Natural killer cell treated with Interleukin-12 subunit alpha and Interleukin-12 subunit beta and Interleukin-15 and Interleukin-18, amount 100 ng/mL, for 72 hours (primary cell): Measurements from ENCODE around the gene RASL12. TPM values are rescaled to one million over a fixed set of nuclear protein-coding genes. Genes with fewer than 3 reads are reported as not detected.
A peak's percentile ranks its signal among the peaks of the same experiment; 100 is the strongest.

Experiments
- ATAC-seq, 2 donors: fragments of 150-1000 bp; cut with Tn5 transposase in 1 of 2; sonication (Bioruptor Pico), chemical (Tn5 transposase) in 1 of 2; 2 replicates each; pipeline ENCODE4 v1.10.0; 2021
- DNase-seq: peaks from one replicate; pipeline ENCODE4 v3.0.0; 2022; ENCODE audit warnings: low spot score
- H3K27ac Mint-ChIP-seq, 2 donors: 1 replicate in 1 of 2; 2 replicates in 1 of 2; pipeline ENCODE4 v1.8.0; 2022; ENCODE audit warnings: mixed read lengths in 2 of 2, mild to moderate bottlenecking in 1 of 2, moderate library complexity in 1 of 2
- H3K27me3 Mint-ChIP-seq, 2 donors: 1 replicate in 1 of 2; 2 replicates in 1 of 2; pipeline ENCODE4 v1.8.0; 2022; ENCODE audit warnings: mixed read lengths in 2 of 2
- H3K36me3 Mint-ChIP-seq: one replicate; pipeline ENCODE4 v1.8.0; 2022; ENCODE audit warnings: mixed read lengths
- H3K4me1 Mint-ChIP-seq, 2 donors: 1 replicate in 1 of 2; 2 replicates in 1 of 2; pipeline ENCODE4 v1.8.0; 2022; ENCODE audit warnings: low read depth in 2 of 2, mixed read lengths in 2 of 2, mild to moderate bottlenecking in 1 of 2
- H3K4me3 Mint-ChIP-seq: one replicate; pipeline ENCODE4 v1.8.0; 2022; ENCODE audit warnings: mixed read lengths
- H3K9me3 Mint-ChIP-seq: 2 replicates; pipeline ENCODE4 v1.8.0; 2022; ENCODE audit warnings: mixed read lengths
- total RNA-seq, 2 donors: library from RNA; stranded (reverse); gene quantifications; one replicate each; pipeline ENCODE4 v1.2.3, GENCODE V29; 2022

Gene RASL12
- total RNA-seq, 2 donors from 2014 or later = not detected

DNA sequence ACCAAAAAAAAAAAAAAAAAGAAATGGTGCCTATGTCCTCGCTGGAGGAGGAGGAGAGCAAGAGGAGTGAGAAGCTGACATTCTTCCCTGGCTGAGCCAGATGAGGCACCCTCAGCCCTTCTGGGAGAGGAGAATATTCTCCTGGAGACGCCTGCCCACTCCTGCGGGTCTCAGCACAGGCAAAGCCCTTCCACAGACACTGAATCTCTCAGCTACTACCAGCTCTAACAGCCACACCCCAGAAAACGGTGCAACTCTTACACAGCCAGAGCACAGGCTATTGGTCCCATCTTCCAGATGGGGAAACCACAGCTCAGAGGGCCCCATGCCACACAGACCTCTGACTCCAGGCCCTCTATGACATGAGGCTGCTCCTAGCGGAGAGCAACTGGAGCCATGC is 5.7 kb downstream of the RASL12 start:
- DNase-seq (no peak), ATAC-seq (no peak)
- H3K9me3 Mint-ChIP-seq = no peaks in the 10 kb centered on the region
- no peak overlapping the region for H3K27ac Mint-ChIP-seq
- H3K27me3 Mint-ChIP-seq = peaks cover 11 to 17% of the 10 kb centered on the region in 2 donors
- no peak overlapping the region for H3K4me3 Mint-ChIP-seq
- H3K4me1 Mint-ChIP-seq = peaks cover 0 to under 1% of the 10 kb centered on the region in 2 donors
- no peaks in the 10 kb centered on the region for H3K36me3 Mint-ChIP-seq

DNA sequence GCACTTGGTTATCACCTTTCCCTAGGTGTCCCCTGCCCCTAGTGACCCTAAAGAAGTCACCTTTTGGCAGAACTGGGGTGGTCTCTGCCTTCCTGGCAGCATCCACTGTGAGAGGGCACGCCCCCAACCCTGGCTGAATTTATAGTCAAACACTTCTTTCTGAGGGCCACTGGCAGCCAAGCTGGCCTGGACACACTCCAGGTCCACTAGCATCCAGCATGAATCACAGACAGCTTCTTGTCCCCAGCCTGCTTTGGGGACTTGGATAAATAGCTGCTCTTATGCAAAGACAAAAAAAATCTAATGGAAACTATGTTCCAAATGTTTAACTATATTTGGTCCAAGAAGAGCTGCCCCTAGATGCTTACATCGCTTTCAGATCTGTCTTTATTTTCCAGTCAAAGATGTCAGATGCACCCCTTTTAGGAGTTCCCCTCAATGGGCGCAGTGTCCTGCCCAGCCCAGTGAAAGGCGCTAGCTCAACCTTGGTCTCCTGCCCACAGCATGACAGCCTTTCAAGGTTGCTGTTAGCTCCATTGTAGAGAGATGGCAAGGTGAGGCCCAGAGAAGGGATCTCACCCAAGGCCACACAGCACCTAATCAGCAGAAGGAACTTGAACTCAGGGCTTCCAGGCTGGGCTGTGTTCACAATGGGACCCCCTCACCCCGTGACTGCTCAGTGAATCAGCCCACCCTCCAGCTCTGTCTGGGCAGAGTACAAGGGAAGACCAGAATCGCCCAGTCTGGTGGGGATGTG is 7.0 kb downstream of the RASL12 start:
- Mint-ChIP-seq H3K4me3 (no peak overlapping the region), H3K4me1 (peaks cover 0 to under 1% of the 10 kb centered on the region in 2 donors), H3K27me3 (peaks cover 8 to 9% of the 10 kb centered on the region in 2 donors), H3K36me3 (no peaks in the 10 kb centered on the region), H3K9me3 (no peaks in the 10 kb centered on the region), H3K27ac (no peak overlapping the region)
- peak in 1 of 2 donors; percentile 12 for ATAC-seq
- DNase-seq = no peak

DNA sequence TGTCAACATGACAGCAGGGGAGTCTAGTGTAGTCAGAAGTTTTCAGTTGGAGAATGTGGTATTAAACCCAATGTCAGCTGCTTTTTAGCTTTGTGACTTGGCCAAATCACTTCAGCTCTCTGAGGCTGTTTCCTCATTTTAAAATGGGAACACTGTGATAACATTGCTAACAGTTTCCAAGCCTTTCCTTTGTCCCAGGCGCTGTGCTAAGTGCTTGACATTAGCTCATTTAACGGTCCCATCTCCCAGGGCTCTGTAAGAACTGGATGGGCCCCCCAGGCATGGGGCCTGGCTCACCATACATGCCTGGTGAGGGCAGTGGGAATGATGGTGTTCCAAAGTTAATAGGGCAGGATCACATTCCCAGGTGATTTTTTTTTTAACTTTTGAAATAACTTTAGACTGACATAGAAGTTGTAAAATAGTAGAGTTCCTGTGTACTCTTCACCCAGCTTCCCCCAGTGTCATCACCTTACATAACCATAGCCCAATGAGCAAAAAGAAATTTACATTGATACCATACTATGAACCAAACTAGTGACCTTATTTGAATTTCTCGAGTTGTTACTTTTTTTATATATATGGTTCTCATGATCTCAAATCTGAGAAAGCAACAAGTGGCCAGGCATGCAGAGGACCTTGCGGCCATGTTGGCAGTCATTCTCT is 7.7 kb downstream of the RASL12 start:
- Mint-ChIP-seq H3K27ac (no peak overlapping the region), H3K36me3 (no peaks in the 10 kb centered on the region), H3K4me3 (no peak overlapping the region), H3K27me3 (peaks cover 2 to 4% of the 10 kb centered on the region in 2 donors), H3K9me3 (no peaks in the 10 kb centered on the region), H3K4me1 (peaks cover 0 to 6% of the 10 kb centered on the region in 2 donors)
- DNase-seq (no peak), ATAC-seq (no peak)

DNA sequence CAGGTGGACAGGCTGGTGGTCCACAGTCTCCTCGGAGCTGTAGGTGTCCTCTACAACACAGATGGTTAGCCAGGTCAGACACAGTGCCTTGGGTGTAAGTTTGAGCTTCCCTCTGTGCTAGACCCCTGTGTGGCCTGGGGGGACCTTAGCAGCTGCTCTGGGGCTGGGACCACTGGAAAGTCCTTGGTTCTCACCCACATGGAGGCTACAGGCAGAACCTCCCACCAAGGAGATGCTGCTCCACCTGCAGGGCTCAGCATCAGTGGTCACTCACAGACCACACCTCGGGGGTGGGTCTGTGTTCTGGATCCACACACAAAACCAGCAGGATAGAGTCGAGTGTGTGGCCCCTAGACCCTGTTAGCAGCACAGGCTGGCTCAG is 8.4 kb downstream of the RASL12 start:
- peaks cover 0 to 6% of the 10 kb centered on the region in 2 donors for H3K4me1 Mint-ChIP-seq
- H3K4me3 Mint-ChIP-seq = no peak overlapping the region
- no peaks in the 10 kb centered on the region for H3K36me3 Mint-ChIP-seq
- H3K27me3 Mint-ChIP-seq = peaks cover 0 to 4% of the 10 kb centered on the region in 2 donors
- no peaks in the 10 kb centered on the region for H3K9me3 Mint-ChIP-seq
- H3K27ac Mint-ChIP-seq = no peak overlapping the region
- no peak for DNase-seq
- ATAC-seq = no peak

DNA sequence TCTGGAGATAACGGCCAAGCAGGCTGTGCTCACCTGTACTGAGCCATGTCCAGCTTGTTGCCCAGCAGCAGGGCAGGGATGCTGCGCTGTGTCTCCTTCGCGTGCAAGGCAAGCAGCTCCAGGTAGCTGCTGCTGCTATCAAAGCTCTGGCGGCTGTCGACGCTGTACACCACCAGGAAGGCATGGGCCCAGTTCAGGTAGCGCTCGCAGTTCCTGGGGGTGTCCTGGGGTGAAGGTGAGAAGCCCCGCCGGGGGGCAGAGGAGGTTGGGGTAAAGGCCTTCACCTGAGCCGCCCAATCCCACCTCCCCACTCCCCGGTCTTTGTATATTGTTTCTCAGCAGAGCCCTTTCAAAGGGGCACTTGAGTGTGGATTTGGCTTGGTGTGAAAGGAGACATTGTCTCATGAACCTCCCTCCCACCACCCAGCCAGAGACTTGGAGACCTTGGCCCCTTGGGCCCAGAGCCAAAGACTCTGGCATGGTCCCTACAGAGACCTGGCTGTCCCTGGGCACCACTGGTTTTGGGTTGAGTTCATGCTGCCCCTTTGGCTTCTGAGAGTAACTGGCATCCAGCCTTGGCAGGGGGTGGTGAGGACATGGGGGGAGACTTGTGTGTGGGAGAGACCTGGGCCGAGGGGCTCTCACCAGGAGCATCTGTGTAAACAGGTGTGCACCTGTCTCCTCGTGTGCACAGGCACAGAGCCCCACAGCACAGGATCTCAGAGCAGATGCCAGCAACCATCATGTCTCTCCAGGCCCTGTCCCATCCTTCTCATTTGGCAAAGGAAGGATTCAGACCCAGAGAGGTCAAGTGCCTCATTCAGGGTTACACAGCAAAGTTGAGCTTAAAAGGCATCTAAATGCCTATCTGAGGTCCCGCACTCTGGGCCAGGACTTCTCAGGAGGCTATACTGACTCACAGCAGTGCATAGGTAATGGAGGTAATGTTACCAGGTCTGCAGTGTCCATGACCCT is 9.1 kb downstream of the RASL12 start:
- H3K27me3 Mint-ChIP-seq = peaks cover 0 to 4% of the 10 kb centered on the region in 2 donors
- H3K4me3 Mint-ChIP-seq = no peak overlapping the region
- ATAC-seq = no peak
- H3K27ac Mint-ChIP-seq = no peak overlapping the region
- no peaks in the 10 kb centered on the region for H3K36me3 Mint-ChIP-seq
- no peaks in the 10 kb centered on the region for H3K9me3 Mint-ChIP-seq
- peaks cover 0 to 6% of the 10 kb centered on the region in 2 donors for H3K4me1 Mint-ChIP-seq
- DNase-seq = no peak

DNA sequence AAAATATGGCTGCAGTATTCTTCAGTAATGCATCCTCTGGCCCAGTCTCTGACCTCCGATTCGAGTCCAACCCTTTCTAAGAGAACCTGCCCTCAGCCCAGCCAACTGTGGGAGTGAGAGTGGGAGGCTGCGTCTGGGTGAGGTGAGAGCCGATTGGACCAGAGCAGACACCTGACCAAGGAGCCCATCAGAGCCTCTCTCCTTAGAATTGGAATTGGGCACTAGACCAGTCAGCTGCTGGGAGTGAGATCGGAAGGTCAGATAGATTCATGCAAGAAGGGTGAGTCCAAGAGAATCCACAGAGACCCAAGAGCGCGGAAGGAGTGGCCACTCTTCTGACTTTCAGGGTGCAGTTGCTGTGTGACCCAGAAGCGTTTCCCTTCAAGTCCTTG is 10.2 kb downstream of the RASL12 start:
- Mint-ChIP-seq H3K27me3 (no peaks in the 10 kb centered on the region), H3K9me3 (no peaks in the 10 kb centered on the region), H3K4me1 (peaks cover 0 to 6% of the 10 kb centered on the region in 2 donors), H3K4me3 (no peak overlapping the region), H3K36me3 (no peaks in the 10 kb centered on the region), H3K27ac (no peak overlapping the region)
- no peak for ATAC-seq
- DNase-seq = no peak

DNA sequence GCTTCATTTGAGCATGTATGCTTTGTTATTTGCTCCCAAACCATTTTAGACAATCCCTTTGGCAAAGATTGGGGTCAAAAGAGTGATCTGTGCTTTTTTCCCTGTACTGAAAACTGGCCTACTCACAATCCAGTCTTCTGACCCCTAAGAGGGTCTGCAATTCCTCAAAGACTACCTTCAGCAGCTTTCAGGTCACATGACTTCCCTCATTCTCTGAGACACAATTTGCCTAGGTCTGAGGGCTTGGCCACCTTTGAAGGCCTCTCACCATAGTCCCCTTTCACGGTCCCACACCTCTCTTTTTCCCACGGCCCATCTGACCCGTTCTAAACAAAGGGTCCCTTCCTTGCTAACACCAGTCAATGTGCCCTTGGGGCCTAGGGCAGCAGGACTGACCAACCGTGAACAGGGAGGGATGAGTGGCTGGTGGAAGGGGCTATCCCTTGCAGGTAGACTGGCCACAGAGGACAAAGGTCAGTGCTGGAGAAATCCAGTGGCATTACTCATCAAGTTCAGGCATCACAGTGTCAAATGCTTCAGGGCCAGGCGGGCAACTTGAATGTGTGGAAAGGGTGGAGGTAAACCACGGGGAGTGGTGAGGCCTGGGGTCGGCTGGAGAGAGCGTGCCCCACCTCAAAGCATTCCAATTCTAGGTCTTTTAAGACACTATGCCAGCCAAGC is 10.8 kb downstream of the RASL12 start:
- no peak for DNase-seq
- Mint-ChIP-seq H3K27me3 (no peaks in the 10 kb centered on the region), H3K9me3 (no peaks in the 10 kb centered on the region), H3K4me1 (peaks cover 0 to 6% of the 10 kb centered on the region in 2 donors), H3K4me3 (no peak overlapping the region), H3K27ac (no peak overlapping the region), H3K36me3 (no peaks in the 10 kb centered on the region)
- no peak for ATAC-seq

DNA sequence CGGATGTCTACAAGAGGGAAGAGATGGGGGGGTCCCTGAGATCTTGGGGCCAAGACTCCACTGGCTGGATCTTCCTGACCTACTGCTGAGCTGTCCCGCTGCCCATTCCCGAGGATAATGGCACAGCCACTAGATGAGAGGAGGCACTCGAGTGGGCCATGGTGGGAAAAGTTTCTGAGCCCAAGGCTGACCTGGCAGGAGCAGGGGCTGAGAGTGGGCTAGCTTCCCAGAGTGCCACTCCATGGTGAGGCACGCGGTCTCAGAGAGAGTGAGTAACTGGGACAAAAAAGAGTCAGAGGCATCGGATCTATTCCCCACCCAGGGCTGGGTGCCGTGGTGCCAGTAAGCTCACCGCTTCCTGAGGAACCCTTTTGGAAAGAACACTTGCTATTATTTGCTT is 11.7 kb downstream of the RASL12 start:
- Mint-ChIP-seq H3K27me3 (no peaks in the 10 kb centered on the region), H3K4me3 (no peak overlapping the region), H3K27ac (no peak overlapping the region), H3K36me3 (no peaks in the 10 kb centered on the region), H3K4me1 (peaks cover 0 to 6% of the 10 kb centered on the region in 2 donors), H3K9me3 (no peaks in the 10 kb centered on the region)
- DNase-seq (no peak), ATAC-seq (no peak)

DNA sequence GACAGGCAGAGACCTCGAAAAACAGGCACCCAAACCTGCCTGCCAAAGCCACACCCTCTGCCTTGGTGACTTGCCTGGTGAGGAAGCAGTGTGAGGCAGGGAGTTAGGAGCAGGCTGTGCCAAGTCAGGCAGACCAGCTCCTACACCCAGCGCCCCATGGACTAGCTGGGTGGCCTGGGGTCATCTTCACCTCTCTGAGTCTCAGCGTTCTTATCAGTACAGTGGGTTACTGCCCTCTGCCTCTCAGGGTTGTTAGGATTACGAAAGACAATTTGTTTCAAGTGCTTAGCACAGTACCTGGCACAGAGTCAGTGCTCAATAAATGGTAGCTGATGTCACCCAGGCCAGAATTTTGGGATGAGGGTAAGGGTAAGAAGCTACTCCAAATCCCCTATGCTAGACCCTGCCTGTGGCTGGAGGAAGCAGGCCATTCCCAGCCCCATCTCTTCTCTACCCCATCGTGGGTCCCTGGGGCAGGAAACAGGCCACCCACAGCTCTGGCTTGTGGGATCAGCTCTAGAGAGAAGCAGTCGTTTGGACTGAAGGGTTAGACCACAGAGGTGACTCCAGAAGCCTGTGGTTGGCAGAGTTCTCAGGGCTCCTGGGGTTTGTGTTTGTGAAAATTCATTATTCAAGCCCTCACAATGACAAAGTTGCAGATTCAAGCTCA is 12.5 kb downstream of the RASL12 start:
- no peaks in the 10 kb centered on the region for H3K9me3 Mint-ChIP-seq

DNA sequence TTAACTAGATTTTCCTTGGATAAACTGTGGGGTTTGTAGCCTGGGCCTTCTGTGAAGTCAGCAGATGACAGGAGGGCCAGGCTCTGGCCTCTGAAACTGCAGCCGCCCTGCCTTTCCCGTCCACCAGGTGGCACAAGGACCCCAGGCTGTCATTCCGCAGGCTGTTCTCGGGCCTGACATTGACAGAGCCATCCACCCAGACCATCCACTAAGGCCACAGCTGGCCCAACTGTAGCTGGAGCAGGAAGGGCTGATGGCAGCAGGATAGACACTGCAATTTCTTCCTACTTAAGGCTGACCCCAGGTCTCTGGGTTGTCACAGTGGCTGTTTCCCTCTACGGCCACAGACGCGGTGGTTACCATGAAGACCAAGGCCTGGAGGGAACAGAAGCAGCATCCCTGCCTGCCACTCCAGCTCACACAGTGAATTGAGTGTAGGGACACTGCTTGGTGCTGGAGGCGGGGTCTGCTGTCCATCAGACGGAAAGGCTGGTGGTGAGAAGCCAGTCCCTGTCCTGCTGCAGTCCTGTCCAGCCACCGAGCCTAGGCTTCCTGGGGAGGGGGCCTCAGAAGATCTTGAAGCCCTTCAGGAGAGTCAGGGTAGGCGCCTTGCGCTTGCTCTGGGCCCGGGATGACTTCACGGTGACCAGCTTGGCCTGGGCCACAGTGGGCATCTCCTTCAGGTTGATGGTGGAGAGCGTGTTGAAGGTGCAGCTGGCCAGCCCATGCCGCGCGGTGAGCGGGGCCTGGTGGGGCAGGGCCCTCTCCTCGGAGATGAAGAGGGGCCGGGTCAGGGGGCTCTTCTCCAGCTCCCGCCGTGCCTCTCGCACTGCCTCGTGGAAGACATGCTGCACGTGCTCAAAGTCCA is 13.2 kb downstream of the RASL12 start:
- no peaks in the 10 kb centered on the region for H3K27me3 Mint-ChIP-seq
- no peaks in the 10 kb centered on the region for H3K36me3 Mint-ChIP-seq
- H3K4me1 Mint-ChIP-seq = peaks cover 9 to 15% of the 10 kb centered on the region in 2 donors
- H3K4me3 Mint-ChIP-seq = no peak overlapping the region
- H3K27ac Mint-ChIP-seq = no peak overlapping the region
- DNase-seq (no peak), ATAC-seq (no peak)
- no peaks in the 10 kb centered on the region for H3K9me3 Mint-ChIP-seq

More for the DNA sequence above, 12.5 kb downstream of the RASL12 start:
- Mint-ChIP-seq H3K27me3 (no peaks in the 10 kb centered on the region), H3K4me1 (peaks cover 1 to 8% of the 10 kb centered on the region in 2 donors), H3K4me3 (no peak overlapping the region), H3K36me3 (no peaks in the 10 kb centered on the region), H3K27ac (no peak overlapping the region)
- ATAC-seq (no peak), DNase-seq (no peak)

DNA sequence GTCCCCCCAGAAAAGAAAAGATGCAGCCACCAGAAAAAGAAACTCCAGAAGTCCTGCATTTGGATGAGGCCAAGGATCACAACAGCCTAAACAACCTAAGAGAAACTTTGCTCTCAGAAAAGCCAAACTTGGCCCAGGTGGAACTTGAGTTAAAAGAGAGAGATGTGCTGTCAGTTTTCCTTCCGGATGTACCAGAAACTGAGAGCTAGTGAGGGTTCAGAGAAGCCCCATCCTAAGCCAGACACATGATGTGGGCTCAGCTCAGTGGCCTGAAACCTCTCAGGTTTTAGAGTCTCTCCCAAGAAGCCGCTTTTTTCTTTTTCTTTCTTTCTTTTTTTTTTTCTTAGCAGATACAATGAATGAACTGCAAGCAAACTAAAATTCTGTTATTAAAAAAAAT is 14.8 kb downstream of the RASL12 start:
- Mint-ChIP-seq H3K36me3 (no peaks in the 10 kb centered on the region), H3K4me1 (peaks cover 12 to 21% of the 10 kb centered on the region in 2 donors), H3K27me3 (no peaks in the 10 kb centered on the region), H3K9me3 (no peaks in the 10 kb centered on the region), H3K4me3 (no peak overlapping the region), H3K27ac (no peak overlapping the region)
- ATAC-seq (no peak), DNase-seq (no peak)

DNA sequence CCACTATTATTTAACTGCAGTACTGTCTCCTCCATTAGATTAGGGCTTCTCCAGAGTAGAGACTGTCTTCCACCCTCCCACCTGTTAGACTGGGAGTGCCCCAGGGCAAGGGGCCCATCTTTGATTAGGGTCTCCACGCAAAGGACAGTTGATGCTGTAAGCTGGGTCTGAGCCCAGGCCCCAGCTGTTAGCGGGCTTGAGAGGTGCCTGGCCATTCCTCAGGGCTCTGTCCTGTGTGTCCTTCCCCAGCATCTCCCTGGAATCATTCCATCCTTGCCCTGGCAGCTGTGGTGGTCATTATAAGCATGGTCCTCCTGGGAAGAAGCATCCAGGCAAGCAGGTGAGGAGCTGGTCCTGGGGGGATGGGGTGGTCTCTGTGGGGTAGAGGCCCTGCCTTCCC is 16.5 kb downstream of the RASL12 start:
- ATAC-seq (no peak), DNase-seq (no peak)
- no peaks in the 10 kb centered on the region for H3K36me3 Mint-ChIP-seq
- H3K27ac Mint-ChIP-seq = no peak overlapping the region
- peaks cover 12 to 21% of the 10 kb centered on the region in 2 donors for H3K4me1 Mint-ChIP-seq
- no peak overlapping the region for H3K4me3 Mint-ChIP-seq
- H3K9me3 Mint-ChIP-seq = no peaks in the 10 kb centered on the region
- peaks cover 0 to 2% of the 10 kb centered on the region in 2 donors for H3K27me3 Mint-ChIP-seq
